Measurements from ENCODE around the gene DIP2B. TPM values are rescaled to one million over a fixed set of nuclear protein-coding genes. Genes with fewer than 3 reads are reported as not detected.

The DIP2B gene
- total and polyA plus RNA-seq, 8 donors: 2.7 to 136 (median 8.9) TPM

GRCh38 chr12:50711121-50711520 lies 206.3 kb downstream of the DIP2B start:
- DNase-seq: peak in 1 of 2 donors; percentile 8
- intact Hi-C loops (cut with DNase I; ENCODE audit: low total_unique reads): no loop called here
- H3K9me3 ChIP-seq: no peaks in the 10 kb centered on the region
- no peak overlapping the region for H3K27ac ChIP-seq
- 80 to 94% (median 85%) methylated on average over 6 of the region's 6 CpGs for WGBS, 5 donors
- H3K4me3 ChIP-seq: no peak overlapping the region
- no peaks in the 10 kb centered on the region for H3K27me3 ChIP-seq
- H3K36me3 ChIP-seq: peaks cover 44 to 97% (median 95%) of the 10 kb centered on the region in 4 donors
- TF ChIP-seq CTCF (IDR thresholded peaks at IDR 0.05) (no peak), POLR2A (IDR thresholded peaks at IDR 0.05) (no peak), POLR2AphosphoS5 (IDR thresholded peaks at IDR 0.05) (no peak), EP300 (IDR thresholded peaks at IDR 0.05) (no peak)
- peaks cover 0 to 4% (median 0%) of the 10 kb centered on the region in 4 donors for H3K4me1 ChIP-seq

- intact Hi-C loops (cut with DNase I; ENCODE audit: low total_unique reads): no loop called here
- Histone ChIP-seq H3K9me3 (no peaks in the 10 kb centered on the region), H3K4me1 (peaks cover 0 to 4% (median 0%) of the 10 kb centered on the region in 4 donors), H3K27ac (no peak overlapping the region), H3K36me3 (peaks cover 34 to 96% (median 89%) of the 10 kb centered on the region in 4 donors), H3K27me3 (no peaks in the 10 kb centered on the region), H3K4me3 (no peak overlapping the region)
- peak; percentile 9 to 59 for DNase-seq
- WGBS, 5 donors: 38 to 63% (median 42%) methylated on average over 2 of the region's 2 CpGs
- no peak for TF ChIP-seq EP300 (IDR thresholded peaks at IDR 0.05)
- TF ChIP-seq CTCF (IDR thresholded peaks at IDR 0.05): no peak
- no peak for TF ChIP-seq POLR2A (IDR thresholded peaks at IDR 0.05)
- TF ChIP-seq POLR2AphosphoS5 (IDR thresholded peaks at IDR 0.05): no peak
Measured at GRCh38 chr12:50715174-50715573, 210.4 kb downstream of the DIP2B start.

DNA sequence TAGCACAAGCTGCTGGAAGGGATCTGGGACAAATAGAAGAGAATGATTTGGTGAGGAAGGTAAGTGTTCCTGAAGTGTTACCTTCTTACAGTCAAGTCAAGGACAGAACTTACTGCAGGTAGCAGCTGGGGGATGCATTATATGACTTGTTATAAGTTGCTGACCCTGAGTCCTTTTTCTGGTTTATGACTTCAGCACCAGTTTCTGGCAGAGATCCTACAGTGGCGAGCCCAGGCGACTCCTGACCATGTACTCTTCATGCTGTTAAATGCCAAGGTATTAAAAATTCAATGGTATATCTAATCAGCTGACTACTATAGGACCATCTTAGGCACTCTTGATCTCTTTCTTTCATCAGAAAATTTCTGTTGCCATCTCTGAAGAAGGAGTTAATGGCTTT lies 214.0 kb downstream of the DIP2B start:
- intact Hi-C loops (cut with DNase I; ENCODE audit: low total_unique reads): no loop called here
- TF ChIP-seq POLR2AphosphoS5 (IDR thresholded peaks at IDR 0.05) (no peak), CTCF (IDR thresholded peaks at IDR 0.05) (no peak), EP300 (IDR thresholded peaks at IDR 0.05) (no peak), POLR2A (IDR thresholded peaks at IDR 0.05) (no peak)
- 90 to 100% (median 96%) methylated on average over 2 of the region's 2 CpGs for WGBS, 5 donors
- H3K36me3 ChIP-seq: peaks cover 40 to 100% (median 93%) of the 10 kb centered on the region in 4 donors
- DNase-seq: no peak
- peaks cover 0 to 4% (median 0%) of the 10 kb centered on the region in 4 donors for H3K4me1 ChIP-seq
- H3K27ac ChIP-seq: no peak overlapping the region
- no peaks in the 10 kb centered on the region for H3K9me3 ChIP-seq
- no peak overlapping the region for H3K4me3 ChIP-seq
- H3K27me3 ChIP-seq: no peaks in the 10 kb centered on the region

GRCh38 chr12:50720085-50720484 lies 215.3 kb downstream of the DIP2B start:
- intact Hi-C loops (cut with DNase I; ENCODE audit: low total_unique reads): no loop called here
- 87 to 97% (median 95%) methylated on average over 3 of the region's 3 CpGs for WGBS, 5 donors
- H3K27me3 ChIP-seq: no peaks in the 10 kb centered on the region
- no peak for DNase-seq
- H3K27ac ChIP-seq: no peak overlapping the region
- H3K9me3 ChIP-seq: no peaks in the 10 kb centered on the region
- no peak overlapping the region for H3K4me3 ChIP-seq
- peaks cover 0 to 6% (median 0%) of the 10 kb centered on the region in 4 donors for H3K4me1 ChIP-seq
- no peak for TF ChIP-seq CTCF (IDR thresholded peaks at IDR 0.05)
- no peak for TF ChIP-seq POLR2A (IDR thresholded peaks at IDR 0.05)
- no peak for TF ChIP-seq EP300 (IDR thresholded peaks at IDR 0.05)
- H3K36me3 ChIP-seq: peaks cover 48 to 100% (median 93%) of the 10 kb centered on the region in 4 donors

All from stomach (tissue), 9 donors.